ENCODE data around the gene ELL.

DNA sequence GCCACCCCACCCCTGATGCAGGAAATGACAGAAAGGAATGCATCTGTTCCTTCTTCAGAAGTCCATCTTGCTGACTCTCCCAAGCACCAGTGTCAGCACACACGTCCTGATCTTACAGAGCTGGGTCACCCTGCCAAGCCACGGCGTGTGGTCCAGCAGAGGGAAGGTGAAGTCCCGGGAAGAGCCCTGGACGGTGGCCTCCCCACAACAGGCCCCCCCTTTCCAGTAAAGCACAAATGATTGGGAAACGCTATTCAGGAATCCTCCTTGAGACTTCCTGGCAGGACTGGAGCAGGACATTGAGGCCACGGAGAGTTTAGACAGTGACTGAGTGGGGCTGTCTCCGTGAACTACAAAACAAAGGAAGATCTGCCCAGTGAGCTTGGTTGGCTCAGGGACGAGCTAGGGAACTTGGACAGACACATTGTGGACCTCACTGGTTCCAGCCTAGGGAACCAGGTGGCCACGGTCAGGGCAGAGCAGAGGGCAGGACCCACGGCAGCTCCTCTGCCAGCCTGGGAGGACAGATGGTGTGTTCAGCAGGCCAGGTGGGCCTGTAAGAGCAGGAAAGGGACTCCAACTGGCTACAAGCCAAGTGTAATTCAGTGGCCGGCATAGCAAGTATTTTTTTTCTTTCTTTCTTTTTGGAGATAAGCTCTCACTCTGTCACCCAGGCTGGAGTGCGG lies 41.7 kb downstream of the ELL start:
- TF ChIP-seq CTCF (IDR thresholded peaks at IDR 0.05 in 4 of 5, conservative IDR thresholded peaks at IDR 0.05 in 1 of 5), result no peak
- TF ChIP-seq POLR2A (IDR thresholded peaks at IDR 0.05), result peak in 1 of 2 donors; percentile 20
